HepG2 (cell line): ENCODE data around the gene IGHMBP2. TPM values are rescaled to one million over a fixed set of nuclear protein-coding genes. Genes with fewer than 3 reads are reported as not detected.

Source experiments
- ATAC-seq: fragments of 200-7000 bp; cut with Tn5 transposase; 3 replicates; pipeline ENCODE4 v1.9.1; 2020; ENCODE audit warnings: mild to moderate bottlenecking, moderate library complexity
- BruUV-seq: library from RNA; stranded (reverse); fragments of 400-500 nt; replicated peaks from 2 replicates; lab custom pipeline; 2021; lab: Mats Ljungman, UMichigan
- CTCF ChIA-PET: fragments of 300-600 bp; formaldehyde crosslinking; extraction: SDS; loops from one replicate; lab custom pipeline; 2021; ENCODE audit warnings: low total read pairs, inconsistent platforms, low intra/inter-chr PET ratio; lab: Yijun Ruan, JAX
- POLR2A ChIA-PET: fragments of 350-600 bp; sonication (Branson Sonifier 250); formaldehyde crosslinking; loops from one replicate; lab custom pipeline; 2020; ENCODE audit warnings: antibody characterized with exemption, inconsistent platforms; lab: Yijun Ruan, JAX
- DNase-seq: peaks from one replicate; pipeline ENCODE4 v3.0.0-alpha.2; 2015; ENCODE audit warnings: low spot score
- FAIRE-seq: peaks from 3 replicates; lab custom pipeline; 2011; peaks lifted over from hg19 to GRCh38; lab: Jason Lieb, UNC
- H2AFZ ChIP-seq: one replicate; pipeline ENCODE4 v1.6.1; 2011; ENCODE audit warnings: low read length, inconsistent platforms
- H3K27ac ChIP-seq: fragments of 300-600 bp; 3 replicates; pipeline ENCODE4 v1.8.0; 2011; ENCODE audit warnings: mixed run types, mild to moderate bottlenecking, mixed read lengths, low read length, inconsistent platforms; ENCODE audit not compliant: insufficient read depth; ENCODE audit errors: extremely low read length
- H3K27me3 ChIP-seq, 2 experiments: fragments of 200-600 bp in 1 of 2; 2 replicates in 1 of 2; 3 replicates in 1 of 2; pipeline versions ENCODE4 v1.6.0 to v1.8.0; 2011; ENCODE audit warnings: low read length in 2 of 2, mild to moderate bottlenecking in 2 of 2, moderate library complexity in 2 of 2, inconsistent platforms in 1 of 2; ENCODE audit not compliant: insufficient read depth in 2 of 2, control insufficient read depth in 1 of 2
- H3K36me3 ChIP-seq, 2 experiments: fragments of 200-600 bp in 1 of 2; replicated peaks in 1 of 2; 2 replicates in 1 of 2; 3 replicates in 1 of 2; pipeline versions ENCODE4 v1.5.1 to v1.8.0; 2011; ENCODE audit warnings: low read length in 2 of 2, inconsistent platforms in 1 of 2; ENCODE audit not compliant: insufficient read depth in 2 of 2, control insufficient read depth in 1 of 2
- H3K4me1 ChIP-seq: 2 replicates; pipeline ENCODE4 v1.5.1; 2012; ENCODE audit warnings: low read length, inconsistent platforms; ENCODE audit not compliant: insufficient read depth
- H3K4me2 ChIP-seq: 2 replicates; pipeline ENCODE4 v1.6.0; 2011; ENCODE audit warnings: low read depth, low read length, inconsistent platforms
- H3K4me3 ChIP-seq, 3 experiments: fragments of 200-600 bp in 1 of 3; sonication (generic), shearing (Covaris generic) in 1 of 3; replicated peaks in 1 of 3; 2 replicates each; pipeline ENCODE4 v1.5.1; 2011 to 2016; ENCODE audit warnings: low read length in 3 of 3, inconsistent platforms in 2 of 3, low read depth in 2 of 3, mild to moderate bottlenecking in 2 of 3, control low read depth in 1 of 3, mixed read lengths in 1 of 3; ENCODE audit not compliant: insufficient read depth in 1 of 3
- H3K79me2 ChIP-seq: one replicate; pipeline ENCODE4 v1.6.1; 2011; ENCODE audit warnings: low read length, inconsistent platforms; ENCODE audit not compliant: insufficient read depth
- H3K9ac ChIP-seq: 2 replicates; pipeline ENCODE4 v1.6.0; 2011; ENCODE audit warnings: mild to moderate bottlenecking, low read depth, low read length, inconsistent platforms; ENCODE audit not compliant: insufficient read depth
- H3K9me3 ChIP-seq: 2 replicates; pipeline ENCODE4 v1.5.1; 2012; ENCODE audit warnings: mild to moderate bottlenecking, low read length
- H4K20me1 ChIP-seq: 2 replicates; pipeline ENCODE4 v1.6.0; 2011; ENCODE audit warnings: inconsistent platforms, mild to moderate bottlenecking, low read length, moderate library complexity; ENCODE audit not compliant: insufficient read depth
- ARHGAP35 ChIP-seq: sonication (generic); formaldehyde crosslinking; IDR thresholded peaks from 2 replicates; pipeline ENCODE4 v1.9.0; 2022; ENCODE audit warnings: mild to moderate bottlenecking, inconsistent platforms, moderate library complexity, missing genetic modification reagents, borderline replicate concordance
- ATF7-NPFF ChIP-seq: sonication (generic); formaldehyde crosslinking; IDR thresholded peaks from 2 replicates; pipeline ENCODE4 v1.8.1; 2023; ENCODE audit warnings: mild to moderate bottlenecking, low read depth, missing genetic modification reagents, moderate library complexity
- CHCHD3 ChIP-seq: sonication (generic); formaldehyde crosslinking; IDR thresholded peaks from 2 replicates; pipeline ENCODE4 v1.8.0; 2022; ENCODE audit warnings: mild to moderate bottlenecking, missing genetic modification reagents, moderate library complexity
- ELF4 ChIP-seq: sonication (generic); formaldehyde crosslinking; IDR thresholded peaks from 2 replicates; pipeline ENCODE4 v1.5.0; 2020; ENCODE audit warnings: missing genetic modification reagents, mild to moderate bottlenecking, moderate library complexity, borderline replicate concordance
- FIP1L1 ChIP-seq: fragments of 200-400 bp; formaldehyde crosslinking; IDR thresholded peaks from 2 replicates; pipeline ENCODE4 v1.6.1; 2018; ENCODE audit warnings: low read depth, mild to moderate bottlenecking, low read length, moderate library complexity, borderline replicate concordance; ENCODE audit not compliant: insufficient read depth
- RBFOX2 ChIP-seq: fragments of 200-400 bp; formaldehyde crosslinking; IDR thresholded peaks from 2 replicates; pipeline ENCODE4 v1.6.1; 2017; ENCODE audit warnings: low read depth, mild to moderate bottlenecking, low read length
- RFX5 ChIP-seq: IDR thresholded peaks from 2 replicates; pipeline ENCODE4 v1.6.1; 2011; ENCODE audit warnings: low read depth, low read length, improper control_type of control experiment
- TCF12 ChIP-seq, 2 experiments: fragments of 450-650 bp in 1 of 2; sonication (generic) in 1 of 2; formaldehyde crosslinking in 1 of 2; IDR thresholded peaks; 2 replicates each; pipeline versions ENCODE4 v1.6.1 to v1.8.0; 2017 to 2022; ENCODE audit warnings: antibody characterized with exemption in 1 of 2, mild to moderate bottlenecking in 1 of 2, missing genetic modification reagents in 1 of 2, moderate library complexity in 1 of 2
- XBP1 ChIP-seq: sonication (generic); formaldehyde crosslinking; IDR thresholded peaks from 2 replicates; pipeline ENCODE4 v1.5.0; 2020; ENCODE audit warnings: missing genetic modification reagents
- ZBTB4 ChIP-seq: sonication (generic); formaldehyde crosslinking; IDR thresholded peaks from 2 replicates; pipeline ENCODE4 v1.4.0; 2020; ENCODE audit warnings: missing genetic modification reagents, mild to moderate bottlenecking, borderline replicate concordance
- ZFAT ChIP-seq: sonication (generic); formaldehyde crosslinking; conservative IDR thresholded peaks from 2 replicates; pipeline ENCODE4 v1.8.1; 2023; ENCODE audit warnings: missing genetic modification reagents, inconsistent platforms
- ZSCAN30 ChIP-seq: sonication (generic); formaldehyde crosslinking; IDR thresholded peaks from 2 replicates; pipeline ENCODE4 v1.5.0; 2020; ENCODE audit warnings: mild to moderate bottlenecking, missing genetic modification reagents
- ZSCAN31 ChIP-seq: sonication (generic); formaldehyde crosslinking; IDR thresholded peaks from 2 replicates; pipeline ENCODE4 v1.5.0; 2020; ENCODE audit warnings: low read depth, mild to moderate bottlenecking, missing genetic modification reagents
- WGBS: methylation state at CpG from one replicate; pipeline ENCODE4 v1.1.6; 2017; ENCODE audit warnings: low lambda C conversion rate; 5-methylcytosine and 5-hydroxymethylcytosine counted together
- in situ Hi-C: cut with HindIII; loops from 2 replicates; pipeline ENCODE4 v1.10.0; 2017; ENCODE audit warnings: low pct_unique_long_range_greater_than_20kb; ENCODE audit not compliant: extremely low pct_ligation_motif_present
- intact Hi-C: fragments of 100-400 bp; cut with micrococcal nuclease; formaldehyde crosslinking; loops from one replicate; pipeline ENCODE4 v1.10.0; 2022; ENCODE audit not compliant: unreplicated experiment
- polyA plus RNA-seq, 8 experiments: library from polyadenylated mRNA; depleted of rRNA in 3 of 8; stranded (reverse) in 7 of 8; unstranded in 1 of 8; fragments of >200 nt; fragmentation: Illumina TruSeq in 4 of 8; extraction: Trizol in 4 of 8; gene quantifications; 2 replicates each; pipeline versions ENCODE4 v1.2.1 to v1.2.3, GENCODE V29; 2011 to 2016; ENCODE audit warnings: low read depth in 4 of 8, missing spikeins in 1 of 8, mixed read lengths in 1 of 8; ENCODE audit not compliant: insufficient read depth in 1 of 8
- total RNA-seq, 5 experiments: library from RNA; depleted of rRNA; stranded (reverse); fragments of >200 nt; fragmentation: Illumina TruSeq; extraction: Trizol; gene quantifications; 2 replicates each; pipeline ENCODE4 v1.2.3, GENCODE V29; 2016; ENCODE audit warnings: low read depth in 1 of 5
- TF ChIP-seq, protein P1 (sequence below): sonication (generic); formaldehyde crosslinking; IDR thresholded peaks from 2 replicates; pipeline ENCODE4 v1.4.0; 2020; ENCODE audit warnings: missing genetic modification reagents, borderline replicate concordance
- TF ChIP-seq, protein P2 (sequence below): sonication (generic); IDR thresholded peaks from 2 replicates; pipeline ENCODE4 v1.6.1; 2016; ENCODE audit warnings: low read depth, borderline replicate concordance
- TF ChIP-seq, protein P3 (sequence below): sonication (generic); formaldehyde crosslinking; IDR thresholded peaks from 2 replicates; pipeline ENCODE4 v1.5.0; 2020; ENCODE audit warnings: missing genetic modification reagents

IGHMBP2 gene
- total and polyA plus RNA-seq, 2 of the 13 experiments (the other 11 are each of a cell fraction or from before 2014, with no cell fraction given), result 8.9 to 9.9 TPM

GRCh38 chr11:68881320-68881719, 22.4 kb upstream of the IGHMBP2 start (continued):
- TF ChIP-seq ATF7-NPFF, result no peak
- TF ChIP-seq FIP1L1, result no peak
- TF ChIP-seq, all 625 proteins: peak for 0

DNA sequence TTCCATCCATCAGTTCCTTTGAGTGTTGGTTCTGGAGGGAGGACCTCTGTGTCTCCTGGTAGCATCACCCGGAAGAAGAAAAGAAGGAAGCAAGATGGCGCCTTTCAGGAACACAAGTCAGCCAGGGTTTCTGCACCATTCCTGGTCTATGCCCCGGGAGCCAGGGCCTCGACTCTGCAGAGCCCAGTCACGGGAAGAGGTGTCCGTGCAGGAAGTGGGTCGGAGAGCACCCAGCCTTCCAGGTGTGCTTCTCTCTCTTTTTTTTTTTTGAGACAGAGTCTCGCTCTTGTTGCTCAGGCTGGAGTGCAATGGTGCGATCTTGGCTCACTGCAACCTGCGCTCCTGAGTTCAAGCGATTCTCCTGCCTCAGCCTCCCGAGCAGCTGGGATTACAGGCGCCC, 21.3 kb upstream of the IGHMBP2 start:
- ATAC-seq, result no peak
- H3K4me2 ChIP-seq, result no peak overlapping the region
- no peaks in the 10 kb centered on the region for H3K27me3 ChIP-seq
- ChIA-PET POLR2A (no interaction called here), CTCF (no interaction called here)
- WGBS, result 90% methylated on average over 13 of the region's 13 CpGs
- BruUV-seq, result no TSS peak
- in situ Hi-C loops, result loop anchor here (25.0 kb wide), 1 partner anchor 245 kb away; no protein-coding TSS in a partner anchor
- no peaks in the 10 kb centered on the region for H3K9me3 ChIP-seq
- no peaks in the 10 kb centered on the region for H4K20me1 ChIP-seq
- no peak overlapping the region for H2AFZ ChIP-seq
- no peak for FAIRE-seq
- H3K36me3 ChIP-seq, result no peaks in the 10 kb centered on the region; a peak in 1 of 5 replicates
- no peak overlapping the region for H3K9ac ChIP-seq
- no peak for DNase-seq
- no peak overlapping the region for H3K27ac ChIP-seq
- H3K79me2 ChIP-seq, result no peaks in the 10 kb centered on the region
- peaks cover 9% of the 10 kb centered on the region for H3K4me1 ChIP-seq
- intact Hi-C loops, result no loop called here
- no peak overlapping the region for H3K4me3 ChIP-seq
- TF ChIP-seq RFX5 (no peak), ARHGAP35 (CRISPR knock-in tag) (no peak), XBP1 (CRISPR knock-in tag) (no peak), ZFAT (CRISPR knock-in tag) (no peak), ELF4 (CRISPR knock-in tag) (no peak), RBFOX2 (no peak), ZBTB4 (CRISPR knock-in tag) (no peak), ZSCAN30 (CRISPR knock-in tag) (no peak), TCF12 (IDR thresholded peaks at IDR 0.05) (no peak), TCF12 (CRISPR knock-in tag; IDR thresholded peaks at IDR 0.05) (no peak), ZSCAN31 (CRISPR knock-in tag) (no peak), CHCHD3 (CRISPR knock-in tag) (no peak)
- TF ChIP-seq, protein P1, sequence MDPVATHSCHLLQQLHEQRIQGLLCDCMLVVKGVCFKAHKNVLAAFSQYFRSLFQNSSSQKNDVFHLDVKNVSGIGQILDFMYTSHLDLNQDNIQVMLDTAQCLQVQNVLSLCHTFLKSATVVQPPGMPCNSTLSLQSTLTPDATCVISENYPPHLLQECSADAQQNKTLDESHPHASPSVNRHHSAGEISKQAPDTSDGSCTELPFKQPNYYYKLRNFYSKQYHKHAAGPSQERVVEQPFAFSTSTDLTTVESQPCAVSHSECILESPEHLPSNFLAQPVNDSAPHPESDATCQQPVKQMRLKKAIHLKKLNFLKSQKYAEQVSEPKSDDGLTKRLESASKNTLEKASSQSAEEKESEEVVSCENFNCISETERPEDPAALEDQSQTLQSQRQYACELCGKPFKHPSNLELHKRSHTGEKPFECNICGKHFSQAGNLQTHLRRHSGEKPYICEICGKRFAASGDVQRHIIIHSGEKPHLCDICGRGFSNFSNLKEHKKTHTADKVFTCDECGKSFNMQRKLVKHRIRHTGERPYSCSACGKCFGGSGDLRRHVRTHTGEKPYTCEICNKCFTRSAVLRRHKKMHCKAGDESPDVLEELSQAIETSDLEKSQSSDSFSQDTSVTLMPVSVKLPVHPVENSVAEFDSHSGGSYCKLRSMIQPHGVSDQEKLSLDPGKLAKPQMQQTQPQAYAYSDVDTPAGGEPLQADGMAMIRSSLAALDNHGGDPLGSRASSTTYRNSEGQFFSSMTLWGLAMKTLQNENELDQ (CRISPR knock-in tag), result no peak
- TF ChIP-seq, protein P2, sequence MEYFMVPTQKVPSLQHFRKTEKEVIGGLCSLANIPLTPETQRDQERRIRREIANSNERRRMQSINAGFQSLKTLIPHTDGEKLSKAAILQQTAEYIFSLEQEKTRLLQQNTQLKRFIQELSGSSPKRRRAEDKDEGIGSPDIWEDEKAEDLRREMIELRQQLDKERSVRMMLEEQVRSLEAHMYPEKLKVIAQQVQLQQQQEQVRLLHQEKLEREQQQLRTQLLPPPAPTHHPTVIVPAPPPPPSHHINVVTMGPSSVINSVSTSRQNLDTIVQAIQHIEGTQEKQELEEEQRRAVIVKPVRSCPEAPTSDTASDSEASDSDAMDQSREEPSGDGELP, result no peak
- TF ChIP-seq, protein P3, sequence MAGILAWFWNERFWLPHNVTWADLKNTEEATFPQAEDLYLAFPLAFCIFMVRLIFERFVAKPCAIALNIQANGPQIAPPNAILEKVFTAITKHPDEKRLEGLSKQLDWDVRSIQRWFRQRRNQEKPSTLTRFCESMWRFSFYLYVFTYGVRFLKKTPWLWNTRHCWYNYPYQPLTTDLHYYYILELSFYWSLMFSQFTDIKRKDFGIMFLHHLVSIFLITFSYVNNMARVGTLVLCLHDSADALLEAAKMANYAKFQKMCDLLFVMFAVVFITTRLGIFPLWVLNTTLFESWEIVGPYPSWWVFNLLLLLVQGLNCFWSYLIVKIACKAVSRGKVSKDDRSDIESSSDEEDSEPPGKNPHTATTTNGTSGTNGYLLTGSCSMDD (CRISPR knock-in tag), result no peak
